Fibroblast of lung (primary cell): ENCODE measurements around the gene FBN3. TPM values are rescaled to one million over a fixed set of nuclear protein-coding genes. Genes with fewer than 3 reads are reported as not detected.

Experiments used
- DNase-seq, 2 donors: peaks; one replicate each; pipeline versions ENCODE4 v3.0.0 to v3.0.0-alpha.2; 2010; ENCODE audit warnings: low read depth in 2 of 2
- H2AFZ ChIP-seq: 2 replicates; pipeline ENCODE4 v1.5.1; 2012; ENCODE audit warnings: low read length, control low read depth, inconsistent platforms
- H3K27ac ChIP-seq: 2 replicates; pipeline ENCODE4 v1.5.1; 2011; ENCODE audit warnings: low read length, control low read depth; ENCODE audit not compliant: insufficient read depth
- H3K27me3 ChIP-seq: 2 replicates; pipeline ENCODE4 v1.5.1; 2011; ENCODE audit warnings: mild to moderate bottlenecking, low read length; ENCODE audit not compliant: control insufficient read depth, insufficient read depth
- H3K36me3 ChIP-seq: 2 replicates; pipeline ENCODE4 v1.5.1; 2011; ENCODE audit warnings: low read length; ENCODE audit not compliant: control insufficient read depth, insufficient read depth
- H3K4me1 ChIP-seq: 2 replicates; pipeline ENCODE4 v1.5.1; 2011; ENCODE audit warnings: low read length; ENCODE audit not compliant: control insufficient read depth, insufficient read depth; ENCODE audit errors: extremely low read depth
- H3K4me2 ChIP-seq: 2 replicates; pipeline ENCODE4 v1.5.1; 2011; ENCODE audit warnings: low read length, control low read depth; ENCODE audit not compliant: insufficient read depth; ENCODE audit errors: extremely low read depth
- H3K4me3 ChIP-seq, 4 experiments: fragments of 200-600 bp in 1 of 4; sonication (generic) in 1 of 4; replicated peaks in 1 of 4; 2 replicates each; pipeline ENCODE4 v1.5.1; 2011 to 2016; ENCODE audit warnings: low read length in 4 of 4, low read depth in 3 of 4, mild to moderate bottlenecking in 3 of 4, control low read depth in 2 of 4, inconsistent platforms in 1 of 4, mixed read lengths in 1 of 4; ENCODE audit not compliant: insufficient read depth in 1 of 4; ENCODE audit errors: control extremely low read depth in 1 of 4
- H3K79me2 ChIP-seq: 2 replicates; pipeline ENCODE4 v1.5.1; 2012; ENCODE audit warnings: mild to moderate bottlenecking, low read length, inconsistent platforms; ENCODE audit not compliant: control insufficient read depth, insufficient read depth
- H3K9ac ChIP-seq: 2 replicates; pipeline ENCODE4 v1.5.1; 2011; ENCODE audit warnings: mild to moderate bottlenecking, low read length, control low read depth; ENCODE audit not compliant: insufficient read depth
- H3K9me3 ChIP-seq: 2 replicates; pipeline ENCODE4 v1.5.1; 2012; ENCODE audit warnings: low read depth, low read length; ENCODE audit not compliant: control insufficient read depth, insufficient read depth
- H4K20me1 ChIP-seq: 2 replicates; pipeline ENCODE4 v1.5.1; 2011; ENCODE audit warnings: low read length; ENCODE audit not compliant: control insufficient read depth, insufficient read depth; ENCODE audit errors: extremely low read depth
- EZH2 ChIP-seq: IDR thresholded peaks from 2 replicates; pipeline ENCODE4 v1.5.1; 2012; ENCODE audit warnings: low read length, control low read depth, mild to moderate bottlenecking; ENCODE audit errors: missing control alignments
- polyA plus RNA-seq, 2 donors: library from polyadenylated mRNA; depleted of rRNA in 1 of 2; stranded (reverse) in 1 of 2; unstranded in 1 of 2; fragments of >200 nt; gene quantifications; 2 replicates each; pipeline ENCODE4 v1.2.1, GENCODE V29; 2011 to 2012; ENCODE audit warnings: missing spikeins in 1 of 2
- total RNA-seq: library from RNA; depleted of rRNA; stranded (reverse); fragments of >200 nt; gene quantifications from 2 replicates; pipeline ENCODE4 v1.2.1, GENCODE V29; 2014
- TF ChIP-seq, protein P1 (sequence below), 2 donors: IDR thresholded peaks in 1 of 2; conservative IDR thresholded peaks in 1 of 2; 1 replicate in 1 of 2; 2 replicates in 1 of 2; pipeline ENCODE4 v1.5.1; 2011 to 2012; ENCODE audit warnings: low read length in 2 of 2, control low read depth in 1 of 2, inconsistent platforms in 1 of 2, low read depth in 1 of 2, mild to moderate bottlenecking in 1 of 2

The FBN3 gene
- total and polyA plus RNA-seq, 2 donors (not counting 1 experiment from before 2014, with no cell fraction given), result under 0.01 TPM; not detected in 1

DNA sequence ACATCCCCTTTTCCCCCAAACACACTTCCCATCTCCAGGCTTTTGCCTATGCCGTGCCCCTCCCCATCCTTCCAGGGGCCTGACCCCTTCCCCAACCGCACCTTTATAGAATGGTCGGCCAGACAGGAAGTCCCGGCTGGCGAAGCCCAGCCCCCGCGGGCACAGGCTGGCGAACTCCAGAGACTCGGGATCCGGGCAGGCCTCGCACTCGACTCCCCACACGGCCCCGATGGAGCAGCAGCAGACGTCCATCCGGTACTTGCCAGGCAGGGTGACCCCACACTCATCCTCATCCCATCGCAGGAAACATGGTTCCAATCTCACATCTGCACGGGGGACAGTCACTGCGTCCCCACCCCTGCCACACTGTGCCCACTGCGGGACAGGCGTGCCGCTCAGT is 25.7 kb downstream of the FBN3 start:
- no peak overlapping the region for H2AFZ ChIP-seq

DNA sequence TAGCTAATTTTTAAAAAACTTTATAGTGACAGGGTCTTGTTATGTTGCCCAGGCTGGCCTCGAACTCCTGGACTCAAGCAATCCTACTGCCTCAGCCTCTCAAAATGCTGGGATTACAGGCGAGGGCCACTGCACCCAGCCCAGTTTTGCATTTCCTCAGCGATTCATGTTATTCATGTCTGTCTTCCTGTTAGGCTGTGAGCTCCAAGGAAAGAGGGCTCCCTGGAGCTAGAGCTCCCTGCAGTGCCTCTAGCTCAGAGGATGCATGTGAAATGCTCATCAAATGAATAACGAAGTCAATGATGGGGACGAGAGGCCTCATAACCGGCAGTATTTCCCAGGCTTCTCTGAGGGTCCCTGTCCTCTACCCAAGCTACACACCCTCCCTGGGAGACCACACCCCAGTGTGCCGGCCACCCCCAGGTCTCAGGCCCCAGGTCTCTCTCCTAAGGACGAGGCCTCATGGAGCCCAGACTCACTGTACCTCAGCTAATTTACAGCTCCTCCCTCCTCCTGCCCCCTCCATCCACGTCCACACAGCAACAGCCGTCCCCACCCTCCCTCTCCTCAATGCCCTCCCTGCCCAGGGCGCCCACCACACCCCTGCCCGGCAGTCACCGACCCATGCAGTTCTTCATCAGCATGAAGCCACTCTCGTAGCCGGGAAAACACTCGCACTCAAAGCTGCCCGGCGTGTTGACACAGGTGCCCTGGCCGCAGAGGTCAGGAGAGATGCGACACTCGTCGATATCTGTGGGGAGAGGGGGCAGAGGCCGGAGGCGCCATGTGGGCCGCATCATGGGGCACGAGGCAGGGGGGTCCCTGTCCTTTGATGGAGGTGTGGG is 28.5 kb downstream of the FBN3 start:
- Histone ChIP-seq H3K4me2 (no peak overlapping the region), H3K36me3 (no peaks in the 10 kb centered on the region), H3K4me1 (no peaks in the 10 kb centered on the region), H3K27ac (no peak overlapping the region), H3K79me2 (no peaks in the 10 kb centered on the region), H4K20me1 (no peaks in the 10 kb centered on the region), H2AFZ (no peak overlapping the region), H3K27me3 (no peaks in the 10 kb centered on the region), H3K4me3 (no peak overlapping the region), H3K9me3 (no peaks in the 10 kb centered on the region), H3K9ac (no peak overlapping the region)
- TF ChIP-seq EZH2, result no peak
- TF ChIP-seq, protein P1, sequence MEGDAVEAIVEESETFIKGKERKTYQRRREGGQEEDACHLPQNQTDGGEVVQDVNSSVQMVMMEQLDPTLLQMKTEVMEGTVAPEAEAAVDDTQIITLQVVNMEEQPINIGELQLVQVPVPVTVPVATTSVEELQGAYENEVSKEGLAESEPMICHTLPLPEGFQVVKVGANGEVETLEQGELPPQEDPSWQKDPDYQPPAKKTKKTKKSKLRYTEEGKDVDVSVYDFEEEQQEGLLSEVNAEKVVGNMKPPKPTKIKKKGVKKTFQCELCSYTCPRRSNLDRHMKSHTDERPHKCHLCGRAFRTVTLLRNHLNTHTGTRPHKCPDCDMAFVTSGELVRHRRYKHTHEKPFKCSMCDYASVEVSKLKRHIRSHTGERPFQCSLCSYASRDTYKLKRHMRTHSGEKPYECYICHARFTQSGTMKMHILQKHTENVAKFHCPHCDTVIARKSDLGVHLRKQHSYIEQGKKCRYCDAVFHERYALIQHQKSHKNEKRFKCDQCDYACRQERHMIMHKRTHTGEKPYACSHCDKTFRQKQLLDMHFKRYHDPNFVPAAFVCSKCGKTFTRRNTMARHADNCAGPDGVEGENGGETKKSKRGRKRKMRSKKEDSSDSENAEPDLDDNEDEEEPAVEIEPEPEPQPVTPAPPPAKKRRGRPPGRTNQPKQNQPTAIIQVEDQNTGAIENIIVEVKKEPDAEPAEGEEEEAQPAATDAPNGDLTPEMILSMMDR (conservative IDR thresholded peaks at IDR 0.05 in 1 of 2, IDR thresholded peaks at IDR 0.05 in 1 of 2; ENCODE audit: low read depth in 1 of 2, low read length in 2 of 2), result no peak
- no peak for DNase-seq

More for the DNA sequence above, 25.7 kb downstream of the FBN3 start:
- H4K20me1 ChIP-seq, result no peaks in the 10 kb centered on the region
- H3K27me3 ChIP-seq, result no peaks in the 10 kb centered on the region
- H3K4me3 ChIP-seq, result no peak overlapping the region
- H3K9me3 ChIP-seq, result no peaks in the 10 kb centered on the region
- H3K79me2 ChIP-seq, result no peaks in the 10 kb centered on the region
- no peak overlapping the region for H3K27ac ChIP-seq
- H3K9ac ChIP-seq, result no peak overlapping the region
- no peak for TF ChIP-seq EZH2
- TF ChIP-seq, protein P1 (conservative IDR thresholded peaks at IDR 0.05 in 1 of 2, IDR thresholded peaks at IDR 0.05 in 1 of 2; ENCODE audit: low read depth in 1 of 2, low read length in 2 of 2), result no peak
- no peak for DNase-seq
- no peak overlapping the region for H3K4me2 ChIP-seq
- H3K4me1 ChIP-seq, result no peaks in the 10 kb centered on the region
- H3K36me3 ChIP-seq, result no peaks in the 10 kb centered on the region

DNA sequence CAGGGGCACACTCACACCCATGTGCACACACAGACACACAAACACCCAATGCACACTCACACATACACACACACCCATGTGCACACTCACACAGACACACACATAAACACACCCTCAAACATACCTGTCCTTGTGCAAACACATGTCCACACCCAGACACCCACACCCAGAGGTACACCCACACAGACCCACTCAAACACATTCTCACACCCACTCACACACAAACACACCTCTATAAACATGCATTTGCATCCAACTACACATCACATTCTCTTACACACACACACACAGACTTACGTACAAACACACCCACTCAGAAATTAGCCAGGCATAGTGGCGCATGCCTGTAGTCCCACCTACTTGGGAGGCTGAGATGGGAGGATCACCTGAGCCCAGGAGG is 31.4 kb downstream of the FBN3 start:
- Histone ChIP-seq H3K27me3 (no peaks in the 10 kb centered on the region), H3K9ac (no peak overlapping the region), H2AFZ (no peak overlapping the region), H3K9me3 (no peaks in the 10 kb centered on the region), H3K79me2 (no peaks in the 10 kb centered on the region), H3K36me3 (no peaks in the 10 kb centered on the region), H3K4me3 (no peak overlapping the region), H4K20me1 (no peaks in the 10 kb centered on the region), H3K4me1 (no peaks in the 10 kb centered on the region), H3K4me2 (no peak overlapping the region), H3K27ac (no peak overlapping the region)
- TF ChIP-seq EZH2, result no peak
- TF ChIP-seq, protein P1 (conservative IDR thresholded peaks at IDR 0.05 in 1 of 2, IDR thresholded peaks at IDR 0.05 in 1 of 2; ENCODE audit: low read depth in 1 of 2, low read length in 2 of 2), result no peak
- no peak for DNase-seq
